Large intestine (tissue), 12 donors: Measurements from ENCODE around the gene TMEM140. TPM values are rescaled to one million over a fixed set of nuclear protein-coding genes. Genes with fewer than 3 reads are reported as not detected.
A peak's percentile ranks its signal among the peaks of the same experiment; 100 is the strongest.

ENCODE experiments used
- DNase-seq, 2 donors: peaks; one replicate each; pipeline versions ENCODE4 v3.0.0 to v3.0.0-alpha.2; 2013
- H3K27ac ChIP-seq: one replicate; pipeline ENCODE4 v1.5.1; 2013; ENCODE audit warnings: low read length
- H3K27me3 ChIP-seq: 2 replicates; pipeline ENCODE4 v1.6.1; 2013; ENCODE audit warnings: low read length; ENCODE audit not compliant: control insufficient read depth, insufficient read depth
- H3K36me3 ChIP-seq: 2 replicates; pipeline ENCODE4 v1.6.1; 2013; ENCODE audit warnings: low read length; ENCODE audit not compliant: control insufficient read depth, insufficient read depth
- H3K4me1 ChIP-seq: one replicate; pipeline ENCODE4 v1.6.1; 2013; ENCODE audit warnings: low read length; ENCODE audit not compliant: control insufficient read depth, insufficient read depth
- H3K4me3 ChIP-seq: one replicate; pipeline ENCODE4 v1.5.1; 2013; ENCODE audit warnings: low read length
- H3K9me3 ChIP-seq: one replicate; pipeline ENCODE4 v1.6.1; 2013; ENCODE audit warnings: mild to moderate bottlenecking, low read depth, low read length, moderate library complexity; ENCODE audit not compliant: control insufficient read depth
- WGBS: methylation state at CpG from one replicate; pipeline ENCODE4 v1.1.5; 2013; ENCODE audit warnings: low lambda C conversion rate; ENCODE audit not compliant: insufficient coverage; 5-methylcytosine and 5-hydroxymethylcytosine counted together
- long read RNA-seq, 11 donors: transcript quantifications; one replicate each; lab custom pipeline, GENCODE V29; 2026
- polyA plus RNA-seq: library from polyadenylated mRNA; unstranded; fragments of 120-200 nt; gene quantifications from one replicate; pipeline ENCODE4 v1.2.1, GENCODE V29; 2013

Gene TMEM140
- 20.6 TPM for polyA plus RNA-seq
- long read RNA-seq, donor 1, partial matches to known transcripts: 0 of 3 reads
- long read RNA-seq, donor 1, other reads (novel, unspliced or antisense): 0 of 3 reads
- long read RNA-seq, donor 2, partial matches to known transcripts: 0 of 4 reads
- long read RNA-seq, donor 2, other reads (novel, unspliced or antisense): 0 of 4 reads
- long read RNA-seq, donor 3, transcript TMEM140-201 (2 exons, 1,997 nt): major isoform, 5 of 5 reads
- long read RNA-seq, donor 3, partial matches to known transcripts: 0 of 5 reads
- long read RNA-seq, donor 3, other reads (novel, unspliced or antisense): 0 of 5 reads
- long read RNA-seq, donor 4, partial matches to known transcripts: 0 of 1 reads
- long read RNA-seq, donor 4, other reads (novel, unspliced or antisense): 0 of 1 reads
- long read RNA-seq, donor 5: 0 reads
- long read RNA-seq, donor 6, transcript TMEM140-201 (2 exons, 1,997 nt): major isoform, 8 of 16 reads
- long read RNA-seq, donor 6, partial matches to known transcripts: 8 of 16 reads
- long read RNA-seq, donor 6, other reads (novel, unspliced or antisense): 0 of 16 reads
- long read RNA-seq, donor 7: 0 reads
- long read RNA-seq, donor 8, partial matches to known transcripts: 0 of 3 reads
- long read RNA-seq, donor 8, other reads (novel, unspliced or antisense): 0 of 3 reads
- long read RNA-seq, donor 9, transcript TMEM140-201 (2 exons, 1,997 nt): major isoform, 5 of 10 reads
- long read RNA-seq, donor 9, partial matches to known transcripts: 5 of 10 reads
- long read RNA-seq, donor 9, other reads (novel, unspliced or antisense): 0 of 10 reads
- long read RNA-seq, donor 10, transcript TMEM140-201 (2 exons, 1,997 nt): major isoform, 6 of 23 reads
- long read RNA-seq, donor 10, partial matches to known transcripts: 0 of 23 reads
- long read RNA-seq, donor 10, other reads (novel, unspliced or antisense): 17 of 23 reads
- long read RNA-seq, donor 11, partial matches to known transcripts: 0 of 4 reads
- long read RNA-seq, donor 11, other reads (novel, unspliced or antisense): 0 of 4 reads

DNA sequence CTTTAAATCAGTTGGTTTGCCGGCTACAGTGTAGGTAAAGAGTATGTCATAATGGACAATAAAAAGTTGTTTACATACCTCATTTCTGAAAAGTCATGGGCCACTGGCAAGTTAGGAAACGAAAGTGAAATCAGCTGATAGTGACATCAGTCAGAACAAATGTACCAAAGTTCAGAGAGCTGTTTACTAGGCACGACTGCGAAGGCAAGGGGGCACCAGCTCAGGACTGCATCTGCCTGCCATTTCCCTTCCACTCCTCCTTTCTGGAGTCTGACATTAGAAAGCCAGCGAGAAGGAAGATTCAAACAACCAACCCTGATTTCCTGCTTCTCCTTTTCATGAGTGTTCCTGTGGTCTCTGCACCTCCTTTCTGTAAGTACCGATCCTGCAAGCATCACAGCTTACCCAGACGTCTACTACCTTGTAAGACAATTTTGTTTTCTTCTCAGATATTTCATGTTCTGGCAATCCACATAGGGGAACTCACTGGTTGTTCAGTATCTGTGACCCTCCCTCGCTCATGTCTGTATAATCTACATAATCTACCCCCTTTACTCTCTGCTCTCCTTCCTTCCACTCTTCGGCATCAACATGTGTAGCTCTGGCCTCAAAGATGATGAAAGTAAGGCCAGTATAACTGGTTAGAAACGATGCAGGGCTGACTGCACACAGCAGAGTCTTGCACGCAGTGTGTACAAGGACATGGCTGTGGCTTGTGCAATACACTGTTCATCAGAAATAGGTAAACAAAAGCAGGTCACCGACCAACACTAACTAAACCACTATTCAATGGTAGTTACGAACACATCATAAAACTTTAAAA lies at the start of gene TMEM140:
Gene TMEM140 (plus strand): TSS at position 174 of the 823 bp plus-strand sequence. CDS start 16,370 bp downstream, outside the sequence.
- Histone ChIP-seq H3K4me1 (peaks cover 5% of the 10 kb centered on the region), H3K27ac (peak within 1 kb of the TSS; percentile 93), H3K36me3 (no peaks in the 10 kb centered on the region), H3K9me3 (no peaks in the 10 kb centered on the region), H3K27me3 (no peaks in the 10 kb centered on the region), H3K4me3 (peak within 1 kb of the TSS; percentile 40)
- DNase-seq: peak; percentile 90 to 95
- 17% methylated on average over 3 of the region's 13 CpGs for WGBS

DNA sequence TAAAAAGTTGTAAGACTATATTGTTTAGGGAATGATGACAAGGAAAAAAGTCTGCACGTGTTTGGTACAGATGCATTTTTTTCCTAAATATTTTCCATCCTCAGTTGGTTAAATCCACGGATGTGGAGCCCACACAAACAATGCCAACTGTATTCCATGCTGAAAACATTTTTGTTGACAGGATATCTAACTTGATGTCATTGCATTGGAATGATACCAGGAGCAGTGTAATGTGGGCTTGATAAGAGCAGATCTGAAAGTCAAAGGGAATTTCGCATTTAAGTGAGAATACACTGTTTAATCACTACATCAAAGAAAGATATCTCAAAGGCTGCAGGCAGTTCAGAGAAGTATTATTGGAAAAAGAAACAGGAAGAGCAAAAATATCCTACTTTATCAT lies 49.5 kb upstream of the TMEM140 start:
- 65% methylated on average over 3 of the region's 3 CpGs for WGBS
- Histone ChIP-seq H3K36me3 (no peaks in the 10 kb centered on the region), H3K4me3 (no peak overlapping the region), H3K27me3 (no peaks in the 10 kb centered on the region), H3K4me1 (no peaks in the 10 kb centered on the region), H3K27ac (no peak overlapping the region), H3K9me3 (no peaks in the 10 kb centered on the region)
- DNase-seq: no peak

DNA sequence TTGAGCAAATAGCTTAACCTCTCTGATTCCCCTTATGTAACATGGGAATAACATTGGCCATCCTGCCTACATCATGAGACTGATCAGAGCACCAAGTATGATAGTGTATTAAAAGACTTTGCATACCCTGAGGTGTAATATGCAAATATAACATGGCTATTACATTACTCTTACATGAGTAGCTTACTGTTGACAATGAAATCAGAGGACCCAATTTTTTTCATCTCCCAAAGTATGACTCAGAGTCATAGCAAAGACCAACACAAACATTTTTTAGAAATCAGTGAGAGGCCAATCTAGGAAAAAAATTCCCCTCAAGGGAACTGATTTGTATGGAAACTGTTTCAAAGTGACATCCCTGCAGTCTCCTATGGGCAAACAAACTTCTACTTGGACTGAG lies 47.0 kb upstream of the TMEM140 start:
- Histone ChIP-seq H3K27ac (no peak overlapping the region), H3K4me1 (no peaks in the 10 kb centered on the region)
- no peak for DNase-seq

DNA sequence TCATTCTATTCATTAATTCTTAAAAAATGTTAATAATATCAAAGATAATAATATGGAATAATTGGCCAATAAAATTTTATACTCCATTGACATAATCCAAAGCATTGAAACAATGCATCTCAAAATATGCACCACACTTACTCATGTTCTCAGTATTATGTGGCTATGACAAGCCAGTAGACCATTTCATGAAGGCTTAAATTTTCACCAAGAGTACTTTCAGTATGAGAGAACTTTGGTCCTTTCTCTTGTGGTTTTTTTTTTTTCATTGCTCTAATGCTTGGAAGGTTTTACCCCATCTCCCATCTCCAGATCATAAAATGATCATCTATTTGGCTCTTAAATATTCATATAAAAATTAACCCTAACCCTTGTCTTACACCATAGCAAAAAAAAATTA lies 45.5 kb upstream of the TMEM140 start:
- Histone ChIP-seq H3K27me3 (no peaks in the 10 kb centered on the region), H3K4me1 (no peaks in the 10 kb centered on the region), H3K36me3 (no peaks in the 10 kb centered on the region), H3K4me3 (no peak overlapping the region), H3K27ac (no peak overlapping the region), H3K9me3 (no peaks in the 10 kb centered on the region)
- DNase-seq: no peak

More for the DNA sequence above, 47.0 kb upstream of the TMEM140 start:
- H3K27me3 ChIP-seq: no peaks in the 10 kb centered on the region
- H3K4me3 ChIP-seq: no peak overlapping the region
- H3K36me3 ChIP-seq: no peaks in the 10 kb centered on the region
- H3K9me3 ChIP-seq: no peaks in the 10 kb centered on the region

DNA sequence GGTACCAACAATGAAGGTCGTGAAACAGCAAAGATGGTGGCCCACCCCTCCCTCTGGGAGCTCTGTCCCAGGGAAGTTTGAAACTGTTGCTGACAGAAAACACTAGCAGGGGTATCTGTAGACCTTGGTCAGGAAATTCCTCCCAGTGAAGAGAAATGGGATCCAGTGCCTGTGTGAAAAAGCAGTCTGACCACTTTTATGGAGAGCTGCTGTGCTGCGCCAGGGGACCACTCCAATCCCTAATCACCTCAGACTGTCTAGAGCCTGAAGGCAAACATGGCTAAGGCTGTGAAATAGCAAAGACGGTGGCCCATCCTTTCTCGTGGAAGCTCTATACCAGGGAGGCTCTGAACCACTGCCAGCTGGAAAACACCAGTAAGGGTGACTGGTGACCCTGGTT lies 38.3 kb upstream of the TMEM140 start:
- H3K27me3 ChIP-seq: no peaks in the 10 kb centered on the region
- H3K27ac ChIP-seq: no peak overlapping the region
- no peaks in the 10 kb centered on the region for H3K4me1 ChIP-seq
- no peaks in the 10 kb centered on the region for H3K36me3 ChIP-seq
- no peak for DNase-seq
- no peaks in the 10 kb centered on the region for H3K9me3 ChIP-seq
- WGBS: no CpG with 5 or more reads among the region's 4 CpGs
- no peak overlapping the region for H3K4me3 ChIP-seq

DNA sequence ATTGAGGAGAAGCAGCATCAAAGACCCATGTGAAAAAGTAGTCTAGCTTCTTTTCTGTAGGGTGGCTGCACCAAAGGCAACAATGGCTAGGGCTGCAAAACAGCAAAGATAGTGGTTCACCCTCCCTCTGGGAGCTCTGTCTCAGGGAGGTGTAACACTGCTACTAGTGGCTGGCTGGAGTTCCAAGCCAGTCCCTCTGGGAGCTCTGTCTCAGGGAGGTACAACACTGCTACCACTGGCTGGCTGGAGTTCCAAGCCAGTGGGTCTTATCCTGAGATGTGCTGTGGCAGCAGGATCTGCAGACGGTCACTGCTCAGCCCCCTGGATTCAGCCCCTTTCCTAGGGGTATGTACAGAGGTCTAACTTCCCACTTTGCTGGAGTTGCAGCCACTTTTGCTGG lies 37.9 kb upstream of the TMEM140 start:
- Histone ChIP-seq H3K27ac (no peak overlapping the region), H3K4me3 (no peak overlapping the region), H3K4me1 (no peaks in the 10 kb centered on the region), H3K27me3 (no peaks in the 10 kb centered on the region), H3K36me3 (no peaks in the 10 kb centered on the region), H3K9me3 (no peaks in the 10 kb centered on the region)
- no peak for DNase-seq
- WGBS: no CpG with 5 or more reads among the region's 1 CpG

DNA sequence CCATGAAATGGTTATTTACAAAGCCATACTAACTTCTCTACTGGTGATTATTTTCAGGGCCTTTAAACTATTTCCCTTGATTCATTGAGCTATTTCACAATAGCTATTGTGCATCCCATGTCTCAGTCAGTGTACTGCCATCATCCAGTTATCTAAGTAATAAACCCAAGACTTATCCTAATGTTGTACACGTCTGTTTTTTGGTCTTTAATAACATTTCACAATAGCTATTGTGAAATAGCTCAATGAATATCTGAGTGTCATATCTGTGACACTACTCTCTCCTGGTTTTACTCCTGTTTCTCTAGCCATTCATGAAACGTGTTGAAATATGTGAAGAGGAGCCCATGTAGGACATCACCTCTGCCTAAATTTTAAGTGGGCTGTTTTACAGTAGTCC lies 36.5 kb upstream of the TMEM140 start:
- WGBS: 100% methylated on average over 1 of the region's 2 CpGs
- Histone ChIP-seq H3K4me3 (no peak overlapping the region), H3K27ac (no peak overlapping the region), H3K27me3 (no peaks in the 10 kb centered on the region), H3K36me3 (no peaks in the 10 kb centered on the region), H3K4me1 (no peaks in the 10 kb centered on the region), H3K9me3 (no peaks in the 10 kb centered on the region)
- DNase-seq: no peak

DNA sequence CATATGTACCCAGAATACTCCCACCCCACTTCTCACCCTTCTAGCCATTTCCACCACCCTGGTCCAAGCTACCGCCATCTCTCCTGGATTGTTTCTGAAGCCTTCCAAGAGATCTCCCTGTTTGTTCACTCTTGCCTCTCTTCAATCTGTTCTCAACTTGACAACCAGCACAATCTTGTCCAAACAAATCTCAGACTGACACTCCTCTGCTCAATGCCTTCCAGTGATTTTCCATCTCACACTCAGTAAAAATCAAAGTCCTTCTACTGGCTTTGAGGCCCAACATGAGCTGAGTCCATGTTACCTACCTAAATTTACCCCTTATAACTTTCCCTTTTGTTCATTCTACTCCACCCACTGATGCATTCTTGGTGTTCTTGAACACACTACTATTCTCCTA lies 33.2 kb upstream of the TMEM140 start:
- H3K4me1 ChIP-seq: no peaks in the 10 kb centered on the region
- WGBS: no CpG with 5 or more reads among the region's 1 CpG
- no peaks in the 10 kb centered on the region for H3K27me3 ChIP-seq
- DNase-seq: no peak
- H3K9me3 ChIP-seq: peaks cover 3% of the 10 kb centered on the region
- no peak overlapping the region for H3K27ac ChIP-seq
- H3K4me3 ChIP-seq: no peak overlapping the region
- no peaks in the 10 kb centered on the region for H3K36me3 ChIP-seq

DNA sequence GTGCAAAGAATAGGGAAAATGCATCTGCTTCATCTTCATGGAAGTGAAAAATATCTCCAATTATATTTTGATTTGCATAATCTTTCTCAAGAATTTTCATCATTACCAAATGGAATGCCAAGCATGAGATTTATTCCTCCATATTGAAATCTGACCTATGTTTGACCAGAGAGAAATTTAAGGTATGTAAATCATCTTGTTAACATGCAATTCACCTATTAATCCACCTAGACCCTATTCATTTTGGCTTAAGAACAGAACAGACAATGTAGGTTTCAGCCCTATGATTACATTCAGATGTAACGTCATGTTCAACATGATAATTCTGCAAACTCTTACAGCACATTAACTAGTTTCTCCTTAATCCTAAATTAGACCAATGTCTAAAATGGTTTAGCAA lies 30.8 kb upstream of the TMEM140 start:
- no peaks in the 10 kb centered on the region for H3K4me1 ChIP-seq
- H3K9me3 ChIP-seq: peaks cover 3% of the 10 kb centered on the region
- H3K36me3 ChIP-seq: no peaks in the 10 kb centered on the region
- H3K4me3 ChIP-seq: no peak overlapping the region
- H3K27me3 ChIP-seq: no peaks in the 10 kb centered on the region
- DNase-seq: no peak
- H3K27ac ChIP-seq: no peak overlapping the region
- WGBS: no CpG with 5 or more reads among the region's 1 CpG

DNA sequence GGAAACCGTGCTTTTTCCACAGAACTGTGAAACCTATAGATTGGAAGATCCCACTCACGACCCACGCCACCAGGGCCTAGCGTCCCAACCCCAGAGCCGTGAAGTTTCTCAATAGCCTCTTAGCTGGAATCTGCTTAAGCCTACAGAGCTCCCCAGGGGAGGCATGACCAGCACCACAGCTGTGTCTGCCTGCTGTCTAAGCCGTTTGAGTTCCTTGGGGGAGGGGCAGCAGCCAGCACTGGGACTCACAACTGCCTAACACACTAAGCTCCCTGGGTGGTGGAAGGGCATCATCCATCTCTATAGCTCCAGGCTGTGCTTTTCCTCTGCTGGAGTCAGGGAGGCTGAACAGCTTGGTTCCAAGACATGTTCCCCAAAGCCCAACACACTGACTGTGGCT lies 26.0 kb upstream of the TMEM140 start:
- peaks cover 3% of the 10 kb centered on the region for H3K9me3 ChIP-seq
- no peaks in the 10 kb centered on the region for H3K4me1 ChIP-seq
- no peaks in the 10 kb centered on the region for H3K27me3 ChIP-seq
- no peak for DNase-seq
- WGBS: no CpG with 5 or more reads among the region's 6 CpGs
- H3K36me3 ChIP-seq: no peaks in the 10 kb centered on the region
- H3K4me3 ChIP-seq: no peak overlapping the region
- H3K27ac ChIP-seq: no peak overlapping the region
